MG63 (cell line): ENCODE data around the gene GTPBP3. TPM values are rescaled to one million over a fixed set of nuclear protein-coding genes. Genes with fewer than 3 reads are reported as not detected.
A peak's percentile ranks its signal among the peaks of the same experiment; 100 is the strongest.

Experiments used
- DNase-seq: peaks from one replicate; pipeline ENCODE4 v3.0.0-alpha.2; 2020
- H3K27me3 ChIP-seq: fragments of 250-450 bp; sonication (Bioruptor Pico); 2 replicates; pipeline ENCODE4 v1.5.1; 2020; ENCODE audit warnings: mild to moderate bottlenecking, moderate library complexity
- H3K36me3 ChIP-seq: fragments of 250-450 bp; sonication (Bioruptor Pico); 2 replicates; pipeline ENCODE4 v1.5.1; 2020; ENCODE audit warnings: mild to moderate bottlenecking, moderate library complexity
- H3K4me3 ChIP-seq: fragments of 250-450 bp; sonication (Bioruptor Pico); 2 replicates; pipeline ENCODE4 v1.5.1; 2020; ENCODE audit warnings: mild to moderate bottlenecking, moderate library complexity
- H3K9me3 ChIP-seq: fragments of 250-450 bp; sonication (Bioruptor Pico); 2 replicates; pipeline ENCODE4 v1.5.1; 2020; ENCODE audit warnings: mild to moderate bottlenecking, moderate library complexity
- total RNA-seq: library from RNA; depleted of rRNA; stranded (reverse); fragments of >200 nt; shearing (Covaris generic); gene quantifications from 2 replicates; pipeline ENCODE4 v1.2.3, GENCODE V29; 2014; ENCODE audit warnings: low replicate concordance

GTPBP3 gene
- total RNA-seq, 1 experiment from 2014 or later, result 25.7 TPM

DNA sequence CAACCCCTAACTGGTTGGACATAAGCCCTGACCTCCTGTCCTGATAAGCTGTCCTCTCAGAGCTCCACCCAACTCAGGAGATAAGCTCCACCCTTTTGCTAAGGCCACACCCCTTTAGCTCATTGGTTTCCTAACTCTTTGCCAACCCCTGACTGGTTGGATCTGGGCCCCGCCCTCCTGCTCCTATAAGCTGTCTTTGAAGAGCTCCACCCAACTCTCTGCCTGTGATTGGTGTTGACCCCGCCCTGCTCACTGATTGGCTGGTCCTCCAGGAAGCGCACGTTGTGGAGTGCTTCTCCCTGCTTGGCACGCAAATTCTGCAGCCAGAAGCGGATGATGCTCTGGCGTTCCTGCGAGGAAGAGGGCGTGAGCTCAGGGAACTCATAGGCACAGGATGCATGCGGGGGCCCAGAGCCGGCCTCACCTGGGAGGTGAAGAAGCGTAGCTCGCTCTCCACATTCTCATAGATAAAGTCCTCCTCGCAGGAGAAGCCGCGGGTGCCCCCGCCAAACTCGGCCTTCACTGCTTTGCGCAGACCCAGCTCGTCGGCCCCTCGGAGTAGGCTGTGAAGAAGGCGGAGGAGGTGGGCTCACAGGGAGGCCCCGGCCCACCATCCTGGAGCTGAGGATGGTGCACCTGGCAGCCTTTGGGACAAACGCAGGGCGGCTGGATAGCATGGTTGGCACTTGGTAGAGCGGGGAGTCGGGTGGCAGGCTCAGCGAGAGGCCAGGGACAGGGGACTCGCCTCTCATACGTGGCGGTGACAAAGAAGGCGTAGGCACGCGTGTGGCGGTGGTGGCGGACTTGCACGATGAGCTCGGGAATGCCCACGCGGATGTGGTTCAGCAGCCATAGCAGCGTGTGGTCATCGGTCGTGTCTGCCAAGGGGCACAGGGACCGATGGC, 4.4 kb upstream of the GTPBP3 start:
- Histone ChIP-seq H3K27me3 (no peaks in the 10 kb centered on the region), H3K4me3 (no peak overlapping the region), H3K9me3 (peaks cover 2% of the 10 kb centered on the region; the same call in 1 of the 2 replicates), H3K36me3 (peaks cover 8% of the 10 kb centered on the region)
- peak; percentile 71 for DNase-seq

DNA sequence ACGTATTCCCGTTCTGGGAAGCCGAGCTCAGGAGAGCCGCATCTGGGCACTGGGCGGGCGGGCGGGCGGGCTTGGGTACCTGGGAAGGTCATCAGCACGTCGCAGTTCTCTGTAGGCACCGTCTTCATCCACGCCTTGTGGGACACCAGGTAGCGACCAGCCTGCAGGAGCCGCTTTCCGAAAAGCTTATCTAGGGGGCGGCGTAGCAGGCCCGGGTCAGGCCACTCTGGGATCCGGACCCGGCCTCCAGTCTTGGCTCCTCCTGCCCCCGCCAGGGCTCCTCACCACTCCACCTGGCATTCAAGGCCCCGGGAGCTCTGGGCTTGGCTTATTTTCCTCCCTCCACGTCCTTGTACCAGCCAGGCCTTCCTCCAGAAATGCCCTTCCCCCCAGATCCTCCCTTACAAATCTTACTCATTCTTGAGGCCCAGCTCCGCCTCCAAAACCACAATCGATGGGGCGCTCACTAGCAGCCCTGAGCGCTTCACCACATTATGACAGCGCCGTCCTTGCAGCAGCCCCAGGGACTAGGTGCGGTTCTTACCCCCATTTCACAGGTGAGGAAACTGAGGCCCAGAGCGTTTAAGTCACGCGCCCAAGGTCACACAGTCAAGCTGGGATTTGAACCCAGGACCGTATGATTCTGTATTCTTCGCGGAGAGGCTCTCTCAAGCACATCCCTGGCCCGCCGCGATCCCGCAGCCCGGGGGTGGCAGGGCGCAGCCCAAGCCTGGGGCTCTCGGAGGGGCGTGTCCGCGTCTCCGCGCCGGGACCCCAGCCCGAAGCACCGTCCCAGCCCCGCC, 3.5 kb upstream of the GTPBP3 start:
- H3K36me3 ChIP-seq, result peaks cover 14% of the 10 kb centered on the region
- peak; percentile 57 for DNase-seq
- H3K9me3 ChIP-seq, result peaks cover 2% of the 10 kb centered on the region; the same call in 1 of the 2 replicates
- H3K4me3 ChIP-seq, result peak overlapping the region; percentile 69
- H3K27me3 ChIP-seq, result no peaks in the 10 kb centered on the region

DNA sequence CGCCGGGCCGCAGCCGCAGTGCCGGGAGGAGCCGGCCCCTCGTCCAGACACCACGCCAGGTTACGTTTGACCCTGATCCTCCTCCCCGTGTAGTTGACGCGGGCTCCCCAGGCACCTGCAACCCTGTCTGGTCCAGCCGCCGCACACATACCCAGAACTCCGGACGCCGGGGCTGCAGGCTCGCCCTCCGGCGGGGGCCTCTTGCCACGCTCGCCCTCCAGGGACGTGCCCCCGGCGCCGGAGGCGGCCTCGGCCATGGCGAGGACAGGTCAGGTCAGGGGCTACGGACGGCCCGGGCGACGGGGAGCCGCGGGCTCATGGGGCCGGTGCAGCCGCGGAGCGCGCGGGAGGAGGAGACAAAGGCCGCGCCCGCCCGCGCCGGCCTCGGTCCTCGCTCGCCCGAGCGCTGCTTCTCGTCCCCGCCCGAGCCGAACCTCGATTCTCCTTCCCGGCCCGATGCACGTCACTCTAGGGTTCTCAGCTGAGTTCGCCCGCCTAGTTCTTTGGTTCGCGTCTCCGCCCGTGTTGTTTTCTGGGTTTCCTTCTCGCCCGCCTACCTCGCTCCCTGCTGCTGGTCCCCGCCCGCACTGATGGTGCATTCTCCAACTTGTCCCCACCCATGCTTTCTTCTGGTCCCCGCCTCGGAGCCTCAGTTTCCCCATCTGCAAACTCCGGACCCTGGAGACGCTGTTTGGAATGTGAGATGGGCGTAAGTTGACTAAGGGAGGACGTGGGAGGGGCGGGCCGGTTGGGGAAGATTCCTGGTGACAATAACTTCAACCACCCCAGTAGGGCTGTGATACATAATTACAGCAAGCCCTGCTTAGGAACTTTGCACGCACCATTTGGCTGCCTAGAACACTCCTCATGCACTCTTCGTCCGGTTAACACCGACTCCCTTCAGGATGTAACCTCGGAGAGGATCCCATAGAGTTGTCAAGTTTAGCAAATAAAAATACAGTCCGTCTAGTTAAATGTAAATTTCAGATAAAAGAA, 2.6 kb upstream of the GTPBP3 start, which contains the start of gene ANO8:
ANO8 (minus strand) TSS at position 442 of the 996 bp plus-strand sequence; CDS start at position 257, 185 bp downstream.
- H3K27me3 ChIP-seq, result no peaks in the 10 kb centered on the region
- peak; percentile 100 for DNase-seq
- H3K36me3 ChIP-seq, result peaks cover 18% of the 10 kb centered on the region
- H3K4me3 ChIP-seq, result peak within 1 kb of the TSS; percentile 69
- peaks cover 2% of the 10 kb centered on the region; the same call in 1 of the 2 replicates for H3K9me3 ChIP-seq

DNA sequence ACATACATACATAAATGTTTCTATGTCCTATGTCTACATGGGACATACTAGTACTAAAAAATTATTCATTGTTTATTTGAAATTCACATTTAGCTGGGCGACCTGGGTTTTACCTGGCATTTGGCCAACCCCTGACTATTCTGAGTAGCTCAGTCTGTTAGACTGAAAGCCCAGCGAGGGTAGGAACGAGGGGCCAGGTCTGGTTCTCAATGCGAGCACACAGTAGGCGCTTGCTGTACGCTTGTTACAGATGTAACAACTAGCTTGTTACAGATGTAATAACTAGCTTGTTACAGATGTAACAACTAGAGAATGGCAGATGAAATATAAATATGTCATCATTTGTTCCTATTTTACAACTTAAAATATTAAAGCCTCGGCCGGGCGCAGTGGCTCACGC, 1.8 kb upstream of the GTPBP3 start:
- Histone ChIP-seq H3K36me3 (peaks cover 18% of the 10 kb centered on the region), H3K9me3 (peaks cover 2% of the 10 kb centered on the region; the same call in 1 of the 2 replicates), H3K27me3 (no peaks in the 10 kb centered on the region), H3K4me3 (no peak overlapping the region; the same call in 1 of the 2 replicates)
- DNase-seq, result no peak

DNA sequence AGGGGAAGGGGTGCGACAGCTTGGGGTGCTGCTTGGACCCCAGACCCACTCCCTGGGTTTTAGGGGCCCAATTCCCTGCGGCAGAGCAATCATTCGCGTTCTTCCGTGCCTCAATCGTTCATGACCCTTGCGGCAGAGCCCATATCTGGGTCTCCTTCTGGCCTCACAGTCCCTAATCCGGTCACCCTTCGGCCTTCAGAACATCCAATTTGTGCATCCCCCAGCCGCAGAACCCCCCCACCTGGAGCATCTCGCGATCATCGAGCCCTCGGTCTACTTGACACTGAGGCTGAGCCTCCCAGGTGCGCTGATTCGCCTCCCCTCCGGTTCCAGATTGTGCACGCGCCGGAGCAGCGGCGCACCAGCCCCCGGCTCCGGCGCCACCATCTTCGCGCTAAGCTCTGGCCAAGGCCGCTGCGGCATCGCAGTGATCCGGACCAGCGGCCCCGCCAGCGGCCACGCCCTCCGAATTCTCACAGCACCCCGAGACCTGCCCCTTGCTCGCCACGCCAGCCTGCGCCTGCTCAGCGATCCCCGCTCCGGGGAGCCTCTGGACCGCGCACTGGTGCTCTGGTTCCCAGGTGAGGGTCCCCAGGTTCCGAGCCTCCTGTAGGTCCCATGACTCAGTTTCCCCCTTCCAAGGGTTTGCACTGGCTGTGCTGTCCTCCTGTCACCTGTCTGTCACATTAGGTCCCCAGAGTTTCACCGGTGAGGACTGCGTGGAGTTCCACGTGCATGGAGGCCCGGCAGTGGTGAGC, 501 bp downstream of the GTPBP3 start:
- no peaks in the 10 kb centered on the region for H3K27me3 ChIP-seq
- H3K4me3 ChIP-seq, result peak overlapping the region; percentile 94
- peak; percentile 57 for DNase-seq
- peaks cover under 1% of the 10 kb centered on the region; the same call in 1 of the 2 replicates for H3K9me3 ChIP-seq
- H3K36me3 ChIP-seq, result peaks cover 17% of the 10 kb centered on the region

DNA sequence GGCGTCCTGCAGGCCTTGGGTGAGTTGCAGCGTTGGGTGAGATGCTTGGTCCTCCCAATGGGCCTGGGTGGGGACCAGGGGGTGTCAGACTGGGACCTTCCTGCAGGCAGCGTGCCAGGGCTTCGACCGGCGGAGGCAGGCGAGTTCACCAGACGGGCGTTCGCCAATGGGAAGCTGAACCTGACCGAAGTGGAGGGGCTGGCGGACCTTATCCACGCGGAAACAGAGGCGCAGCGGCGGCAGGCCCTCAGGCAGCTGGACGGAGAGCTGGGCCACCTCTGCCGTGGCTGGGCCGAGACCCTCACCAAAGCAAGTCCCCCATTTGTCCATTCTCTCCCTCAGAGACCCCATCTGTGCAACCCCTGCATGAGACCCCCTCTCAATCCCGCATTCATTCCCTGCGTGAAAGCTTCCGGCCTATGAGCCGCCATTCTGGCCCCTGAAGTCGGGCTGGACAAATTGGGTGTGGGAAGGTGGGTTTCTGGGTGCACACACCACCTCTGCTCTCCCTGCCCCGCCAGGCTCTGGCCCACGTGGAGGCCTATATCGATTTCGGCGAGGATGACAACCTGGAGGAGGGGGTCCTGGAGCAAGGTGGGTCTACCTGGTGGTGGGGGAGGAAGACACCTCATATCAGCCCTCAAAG, 1.2 kb downstream of the GTPBP3 start:
- Histone ChIP-seq H3K36me3 (peaks cover 14% of the 10 kb centered on the region), H3K27me3 (no peaks in the 10 kb centered on the region), H3K9me3 (no peaks in the 10 kb centered on the region), H3K4me3 (peak overlapping the region; percentile 94)
- DNase-seq, result no peak

DNA sequence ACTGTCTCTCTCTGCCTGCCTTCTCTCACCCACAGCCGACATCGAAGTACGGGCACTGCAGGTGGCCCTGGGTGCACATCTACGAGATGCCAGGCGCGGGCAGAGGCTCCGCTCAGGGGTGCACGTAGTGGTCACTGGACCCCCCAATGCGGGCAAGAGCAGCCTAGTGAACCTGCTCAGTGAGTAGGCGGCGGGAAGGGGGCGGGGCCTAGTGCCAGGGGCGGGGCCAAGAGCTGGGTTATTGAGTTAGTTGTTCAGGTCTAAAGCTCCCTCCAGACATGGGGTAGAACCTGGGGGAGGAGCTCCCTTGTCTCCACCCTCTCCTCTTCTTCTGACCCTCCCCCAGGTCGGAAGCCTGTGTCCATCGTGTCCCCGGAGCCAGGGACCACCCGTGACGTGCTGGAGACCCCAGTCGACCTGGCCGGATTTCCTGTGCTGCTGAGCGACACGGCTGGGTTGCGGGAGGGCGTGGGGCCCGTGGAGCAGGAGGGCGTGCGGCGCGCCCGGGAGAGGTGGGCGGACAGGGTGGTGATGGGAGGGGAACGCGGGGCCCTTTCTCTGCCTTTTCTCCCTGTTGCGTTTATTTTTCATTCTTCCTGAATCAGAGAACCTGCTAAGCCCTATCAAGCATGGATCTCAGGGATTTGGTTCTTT, 1.9 kb downstream of the GTPBP3 start:
- no peak for DNase-seq
- no peak overlapping the region for H3K4me3 ChIP-seq
- H3K9me3 ChIP-seq, result no peaks in the 10 kb centered on the region
- peaks cover 14% of the 10 kb centered on the region for H3K36me3 ChIP-seq
- H3K27me3 ChIP-seq, result no peaks in the 10 kb centered on the region

DNA sequence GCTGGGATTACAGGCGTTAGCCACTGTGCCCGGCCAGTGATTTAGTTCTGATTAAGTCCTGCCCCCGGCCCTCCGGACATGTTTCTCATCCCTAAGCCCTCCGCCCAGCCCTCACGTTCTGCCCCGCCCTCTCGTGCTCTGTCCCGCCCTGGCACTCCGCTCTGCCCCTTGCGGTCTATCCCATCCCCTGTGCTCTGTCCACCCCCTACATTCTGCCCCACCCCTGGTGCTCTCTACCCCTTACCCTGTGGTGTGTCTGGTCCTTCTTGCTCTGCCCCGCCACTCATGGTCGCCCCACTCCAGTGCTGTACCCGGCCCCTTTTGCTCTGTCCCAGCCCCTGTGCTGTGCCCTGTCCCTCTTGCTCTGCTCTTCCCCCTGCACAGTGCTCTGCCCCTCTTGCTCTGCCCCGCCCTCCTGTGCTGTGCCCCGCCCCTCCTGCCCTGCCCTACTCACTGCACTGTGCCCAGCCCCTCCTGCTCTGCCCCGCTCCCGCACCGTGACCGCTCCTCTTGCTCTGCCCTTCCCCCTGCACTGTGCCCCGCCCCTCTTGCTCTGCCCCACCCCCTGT, 3.0 kb downstream of the GTPBP3 start:
- Histone ChIP-seq H3K4me3 (no peak overlapping the region), H3K36me3 (peaks cover 14% of the 10 kb centered on the region), H3K9me3 (no peaks in the 10 kb centered on the region), H3K27me3 (no peaks in the 10 kb centered on the region)
- DNase-seq, result no peak

DNA sequence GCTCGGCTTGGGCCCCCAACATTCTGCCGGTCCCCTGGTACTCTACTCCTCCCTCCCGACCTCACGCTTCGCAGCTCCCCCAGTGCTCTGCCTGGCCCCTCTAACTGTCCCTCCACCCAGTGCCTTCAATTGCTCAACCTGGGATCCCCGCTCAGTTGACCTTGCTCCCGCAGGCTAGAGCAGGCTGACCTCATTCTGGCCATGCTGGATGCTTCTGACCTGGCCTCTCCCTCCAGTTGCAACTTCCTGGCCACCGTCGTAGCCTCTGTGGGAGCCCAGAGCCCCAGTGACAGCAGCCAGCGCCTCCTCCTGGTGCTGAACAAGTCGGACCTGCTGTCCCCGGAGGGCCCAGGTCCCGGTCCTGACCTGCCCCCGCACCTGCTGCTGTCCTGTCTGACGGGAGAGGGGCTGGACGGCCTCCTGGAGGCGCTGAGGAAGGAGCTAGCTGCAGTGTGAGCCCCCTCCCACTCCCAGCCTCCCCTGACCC, 3.6 kb downstream of the GTPBP3 start:
- DNase-seq, result no peak
- H3K27me3 ChIP-seq, result no peaks in the 10 kb centered on the region

DNA sequence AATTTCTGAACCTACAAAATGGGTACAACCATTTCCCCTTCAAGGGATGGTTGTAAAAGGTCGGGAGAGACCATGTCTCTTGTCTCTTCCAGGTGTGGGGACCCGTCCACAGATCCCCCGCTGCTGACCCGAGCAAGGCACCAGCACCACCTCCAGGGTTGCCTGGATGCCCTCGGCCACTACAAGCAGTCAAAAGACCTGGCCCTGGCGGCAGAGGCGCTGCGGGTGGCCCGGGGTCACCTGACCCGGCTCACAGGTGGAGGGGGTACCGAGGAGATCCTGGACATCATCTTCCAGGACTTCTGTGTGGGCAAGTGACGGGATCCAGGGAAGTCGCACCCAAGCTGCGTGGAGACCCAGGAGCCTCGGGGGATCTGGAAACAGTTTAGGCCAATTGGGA, 4.0 kb downstream of the GTPBP3 start:
- H3K36me3 ChIP-seq, result peaks cover 14% of the 10 kb centered on the region
- no peaks in the 10 kb centered on the region for H3K9me3 ChIP-seq
- no peak overlapping the region for H3K4me3 ChIP-seq
- DNase-seq, result no peak
- no peaks in the 10 kb centered on the region for H3K27me3 ChIP-seq

More for the DNA sequence above, 3.6 kb downstream of the GTPBP3 start:
- peaks cover 14% of the 10 kb centered on the region for H3K36me3 ChIP-seq
- no peaks in the 10 kb centered on the region for H3K9me3 ChIP-seq
- no peak overlapping the region for H3K4me3 ChIP-seq

DNA sequence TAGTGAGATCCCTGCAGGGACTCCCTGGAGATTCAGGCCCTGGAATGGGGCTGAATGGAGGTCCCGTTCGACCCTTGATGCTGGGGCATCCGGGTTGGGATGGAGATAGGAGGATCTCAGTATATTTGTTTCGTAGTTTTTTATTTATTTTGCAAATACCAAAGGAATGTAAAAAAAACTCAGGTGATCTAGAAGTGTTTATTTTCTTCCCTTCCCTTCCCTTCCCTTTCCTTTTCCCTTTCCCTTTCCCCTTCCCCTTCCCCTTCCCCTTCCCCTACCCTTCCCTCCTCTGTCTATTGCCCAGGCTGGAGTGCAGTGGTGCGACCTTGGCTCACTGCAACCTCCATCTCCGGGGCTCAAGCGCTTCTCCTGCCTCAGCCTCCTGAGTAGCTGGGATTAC, 4.5 kb downstream of the GTPBP3 start:
- Histone ChIP-seq H3K9me3 (no peaks in the 10 kb centered on the region), H3K27me3 (no peaks in the 10 kb centered on the region), H3K4me3 (no peak overlapping the region), H3K36me3 (peaks cover 14% of the 10 kb centered on the region)
- no peak for DNase-seq

DNA sequence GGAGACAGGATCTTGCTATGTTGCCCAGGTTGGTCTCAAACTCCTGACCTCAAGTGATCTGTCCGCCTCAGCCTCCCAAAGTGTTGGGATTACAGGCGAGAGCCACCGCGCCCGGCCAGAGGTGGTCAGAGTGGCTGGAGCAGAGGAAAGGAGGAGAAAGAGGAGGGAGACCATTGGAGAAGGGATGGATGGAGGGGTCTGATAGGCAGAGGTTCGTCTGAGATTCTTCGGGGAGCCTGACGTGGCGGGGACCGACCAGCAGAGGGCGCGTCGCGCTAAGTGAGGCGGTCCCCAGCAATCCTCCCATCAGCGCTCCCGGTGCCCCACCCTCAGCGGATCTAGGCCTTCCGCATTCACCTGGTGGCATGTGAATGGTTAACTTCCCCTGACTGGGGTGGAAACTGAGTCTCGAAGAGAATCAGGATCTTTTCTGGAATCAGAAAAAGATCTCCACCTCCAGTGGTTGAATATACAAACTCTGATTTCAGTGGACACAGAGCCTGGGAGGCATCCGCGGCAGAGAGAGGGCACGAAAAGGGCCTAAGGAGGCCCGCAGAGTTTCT, 8.8 kb downstream of the GTPBP3 start:
- no peak overlapping the region for H3K4me3 ChIP-seq
- H3K9me3 ChIP-seq, result no peaks in the 10 kb centered on the region
- no peaks in the 10 kb centered on the region for H3K27me3 ChIP-seq
- no peaks in the 10 kb centered on the region; the same call in none of the 2 replicates for H3K36me3 ChIP-seq
- peak; percentile 67 for DNase-seq

DNA sequence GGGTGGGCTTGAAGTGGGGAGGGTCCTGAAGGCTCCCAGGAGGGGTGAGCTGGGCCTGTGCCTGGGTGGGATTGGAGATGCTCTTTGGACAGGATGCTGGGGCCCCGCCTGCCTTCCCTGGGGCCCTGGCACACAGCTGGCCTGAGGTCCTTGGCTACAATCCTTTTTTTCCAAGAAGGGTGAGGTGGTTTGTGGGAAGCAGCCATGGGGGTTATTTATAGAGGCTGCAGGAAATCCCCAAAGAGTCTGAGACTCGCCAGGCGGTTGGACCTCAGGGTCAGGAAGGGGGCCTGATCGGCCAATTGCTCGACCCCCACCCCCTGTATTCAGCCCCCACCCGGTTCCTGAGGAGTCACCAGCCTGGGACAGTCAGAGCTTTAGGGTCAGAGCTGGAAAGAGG, 10.0 kb downstream of the GTPBP3 start:
- Histone ChIP-seq H3K36me3 (no peaks in the 10 kb centered on the region; the same call in 1 of the 2 replicates), H3K27me3 (no peaks in the 10 kb centered on the region), H3K9me3 (no peaks in the 10 kb centered on the region), H3K4me3 (no peak overlapping the region)
- DNase-seq, result peak; percentile 40

DNA sequence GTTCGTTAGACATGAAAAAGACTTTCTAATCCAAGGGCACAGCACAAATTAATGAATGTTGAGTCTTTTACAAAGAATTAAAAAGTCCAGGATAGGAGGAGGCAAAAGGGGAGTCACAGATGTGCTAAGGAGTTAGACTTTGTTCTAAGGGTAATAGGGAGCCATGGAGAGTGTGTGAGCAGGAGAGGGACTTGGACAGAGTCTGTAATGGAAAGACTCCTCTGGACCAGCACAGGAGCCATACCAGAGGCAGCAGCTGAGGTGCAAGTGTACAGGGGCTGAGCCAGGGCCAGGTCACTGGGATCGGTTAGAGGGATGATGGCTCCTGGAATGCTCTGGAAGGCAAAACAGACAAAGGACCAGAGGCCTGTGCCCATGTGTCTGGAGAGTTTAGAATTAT, 10.5 kb downstream of the GTPBP3 start:
- DNase-seq, result no peak
- H3K36me3 ChIP-seq, result no peaks in the 10 kb centered on the region; the same call in 1 of the 2 replicates
- H3K4me3 ChIP-seq, result no peak overlapping the region
- no peaks in the 10 kb centered on the region for H3K9me3 ChIP-seq
- H3K27me3 ChIP-seq, result no peaks in the 10 kb centered on the region
